Stomach (tissue), 4 donors: Measurements from ENCODE around the gene DCLRE1B.

ENCODE experiments used
- POLR2AphosphoS5 ChIP-seq, 3 donors: sonication (generic); formaldehyde crosslinking; IDR thresholded peaks; one replicate each; pipeline ENCODE4 v1.6.1; 2016; ENCODE audit warnings: antibody characterized with exemption in 3 of 3
- TF ChIP-seq, protein P1 (sequence below), 7 experiments: fragments of 450-650 bp in 4 of 7; fragments of 200-600 bp in 3 of 7; sonication (generic) in 3 of 7; IDR thresholded peaks; one replicate each; pipeline ENCODE4 v1.5.1; 2016 to 2019; ENCODE audit warnings: antibody characterized with exemption in 7 of 7, control low read depth in 2 of 7, mild to moderate bottlenecking in 1 of 7

GRCh38 chr1:113941245-113941559 lies 36.1 kb downstream of the DCLRE1B start:
- TF ChIP-seq, protein P1, sequence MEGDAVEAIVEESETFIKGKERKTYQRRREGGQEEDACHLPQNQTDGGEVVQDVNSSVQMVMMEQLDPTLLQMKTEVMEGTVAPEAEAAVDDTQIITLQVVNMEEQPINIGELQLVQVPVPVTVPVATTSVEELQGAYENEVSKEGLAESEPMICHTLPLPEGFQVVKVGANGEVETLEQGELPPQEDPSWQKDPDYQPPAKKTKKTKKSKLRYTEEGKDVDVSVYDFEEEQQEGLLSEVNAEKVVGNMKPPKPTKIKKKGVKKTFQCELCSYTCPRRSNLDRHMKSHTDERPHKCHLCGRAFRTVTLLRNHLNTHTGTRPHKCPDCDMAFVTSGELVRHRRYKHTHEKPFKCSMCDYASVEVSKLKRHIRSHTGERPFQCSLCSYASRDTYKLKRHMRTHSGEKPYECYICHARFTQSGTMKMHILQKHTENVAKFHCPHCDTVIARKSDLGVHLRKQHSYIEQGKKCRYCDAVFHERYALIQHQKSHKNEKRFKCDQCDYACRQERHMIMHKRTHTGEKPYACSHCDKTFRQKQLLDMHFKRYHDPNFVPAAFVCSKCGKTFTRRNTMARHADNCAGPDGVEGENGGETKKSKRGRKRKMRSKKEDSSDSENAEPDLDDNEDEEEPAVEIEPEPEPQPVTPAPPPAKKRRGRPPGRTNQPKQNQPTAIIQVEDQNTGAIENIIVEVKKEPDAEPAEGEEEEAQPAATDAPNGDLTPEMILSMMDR (IDR thresholded peaks at IDR 0.05): no peak
- TF ChIP-seq POLR2AphosphoS5 (IDR thresholded peaks at IDR 0.05): no peak
